H9 (cell line): ENCODE data around the gene TSPO2. TPM values are rescaled to one million over a fixed set of nuclear protein-coding genes. Genes with fewer than 3 reads are reported as not detected.

Source experiments
- DNase-seq: peaks from one replicate; pipeline ENCODE4 v3.0.0-alpha.2; 2017
- H2AFZ ChIP-seq: one replicate; pipeline ENCODE4 v1.6.1; 2013; ENCODE audit warnings: mild to moderate bottlenecking, low read length, control low read depth, moderate library complexity
- H2AK5ac ChIP-seq: 2 replicates; pipeline ENCODE4 v1.6.1; 2013; ENCODE audit warnings: low read length, control low read depth, mixed read lengths; ENCODE audit not compliant: insufficient read length
- H2BK120ac ChIP-seq: one replicate; pipeline ENCODE4 v1.6.1; 2013; ENCODE audit warnings: low read depth, mild to moderate bottlenecking, low read length, control low read depth, inconsistent platforms; ENCODE audit not compliant: poor library complexity, severe bottlenecking
- H2BK12ac ChIP-seq: 2 replicates; pipeline ENCODE4 v1.6.1; 2013; ENCODE audit warnings: low read length, control low read depth, mixed read lengths, low read depth; ENCODE audit not compliant: insufficient read length
- H2BK15ac ChIP-seq: 2 replicates; pipeline ENCODE4 v1.6.1; 2013; ENCODE audit warnings: low read depth, low read length, control low read depth
- H2BK20ac ChIP-seq: one replicate; pipeline ENCODE4 v1.6.1; 2013; ENCODE audit warnings: low read depth, mild to moderate bottlenecking, low read length, control low read depth, inconsistent platforms; ENCODE audit not compliant: poor library complexity, severe bottlenecking
- H2BK5ac ChIP-seq: 2 replicates; pipeline ENCODE4 v1.6.1; 2013; ENCODE audit warnings: low read length, control low read depth, mixed read lengths; ENCODE audit not compliant: insufficient read length
- H3K14ac ChIP-seq: 2 replicates; pipeline ENCODE4 v1.6.1; 2013; ENCODE audit warnings: low read length, control low read depth; ENCODE audit not compliant: insufficient read depth
- H3K18ac ChIP-seq: 2 replicates; pipeline ENCODE4 v1.6.1; 2013; ENCODE audit warnings: low read depth, mild to moderate bottlenecking, mixed read lengths, low read length, control low read depth; ENCODE audit not compliant: insufficient read length
- H3K23ac ChIP-seq: 2 replicates; pipeline ENCODE4 v1.6.1; 2013; ENCODE audit warnings: low read length, control low read depth, mixed read lengths, low read depth; ENCODE audit not compliant: insufficient read length
- H3K23me2 ChIP-seq: 2 replicates; pipeline ENCODE4 v1.6.1; 2013; ENCODE audit warnings: low read depth, mild to moderate bottlenecking, mixed read lengths, low read length, control low read depth; ENCODE audit not compliant: insufficient read length, poor library complexity, severe bottlenecking
- H3K27ac ChIP-seq: 2 replicates; pipeline ENCODE4 v1.5.1; 2013; ENCODE audit warnings: low read length, control low read depth, mixed read lengths, low read depth; ENCODE audit not compliant: insufficient read length
- H3K27me3 ChIP-seq: 2 replicates; pipeline ENCODE4 v1.6.1; 2013; ENCODE audit warnings: low read length, control low read depth, inconsistent platforms; ENCODE audit not compliant: insufficient read depth
- H3K4ac ChIP-seq: 2 replicates; pipeline ENCODE4 v1.6.1; 2013; ENCODE audit warnings: low read depth, mild to moderate bottlenecking, control low read depth, inconsistent platforms, low read length, moderate library complexity
- H3K4me1 ChIP-seq: 2 replicates; pipeline ENCODE4 v1.6.1; 2013; ENCODE audit warnings: low read length, control low read depth, inconsistent platforms; ENCODE audit not compliant: insufficient read depth
- H3K4me2 ChIP-seq: 2 replicates; pipeline ENCODE4 v1.6.1; 2013; ENCODE audit warnings: low read length, control low read depth, mixed read lengths; ENCODE audit not compliant: insufficient read length, insufficient read depth
- H3K56ac ChIP-seq: 2 replicates; pipeline ENCODE4 v1.6.1; 2013; ENCODE audit warnings: low read depth, mild to moderate bottlenecking, mixed read lengths, low read length, control low read depth; ENCODE audit not compliant: insufficient read length
- H3K79me1 ChIP-seq: 2 replicates; pipeline ENCODE4 v1.6.1; 2013; ENCODE audit warnings: low read depth, mild to moderate bottlenecking, moderate library complexity, low read length, control low read depth, inconsistent platforms; ENCODE audit not compliant: insufficient read depth, poor library complexity, severe bottlenecking
- H3K79me2 ChIP-seq: 2 replicates; pipeline ENCODE4 v1.6.1; 2013; ENCODE audit warnings: low read length, control low read depth, inconsistent platforms; ENCODE audit not compliant: insufficient read depth
- H3K9ac ChIP-seq: 2 replicates; pipeline ENCODE4 v1.6.1; 2013; ENCODE audit warnings: low read length, control low read depth, mixed read lengths; ENCODE audit not compliant: insufficient read length; ENCODE audit errors: extremely low read depth
- H3K9me3 ChIP-seq: one replicate; pipeline ENCODE4 v1.6.1; 2013; ENCODE audit warnings: low read depth, low read length, inconsistent platforms; ENCODE audit not compliant: control insufficient read depth
- H3T11ph ChIP-seq: one replicate; pipeline ENCODE4 v1.6.1; 2013; ENCODE audit warnings: mild to moderate bottlenecking, low read length, control low read depth, inconsistent platforms
- H4K20me1 ChIP-seq: one replicate; pipeline ENCODE4 v1.6.1; 2013; ENCODE audit not compliant: control insufficient read depth, insufficient read length, insufficient read depth
- H4K5ac ChIP-seq: 2 replicates; pipeline ENCODE4 v1.6.1; 2013; ENCODE audit warnings: low read depth, mild to moderate bottlenecking, mixed read lengths, low read length, control low read depth; ENCODE audit not compliant: insufficient read length
- H4K8ac ChIP-seq: replicated peaks from 2 replicates; pipeline ENCODE4 v1.6.1; 2013; ENCODE audit warnings: low read length, control low read depth, mixed read lengths, low read depth; ENCODE audit not compliant: insufficient read length
- H4K91ac ChIP-seq: 2 replicates; pipeline ENCODE4 v1.6.1; 2013; ENCODE audit warnings: low read depth, mild to moderate bottlenecking, moderate library complexity, mixed read lengths, low read length, control low read depth; ENCODE audit not compliant: insufficient read length
- H3K27ac Mint-ChIP-seq, 3 experiments: 2 replicates in 2 of 3; 3 replicates in 1 of 3; pipeline ENCODE4 v1.8.0; 2020 to 2021; ENCODE audit warnings: mixed read lengths in 3 of 3, mild to moderate bottlenecking in 1 of 3, moderate library complexity in 1 of 3
- H3K27me3 Mint-ChIP-seq: 2 replicates; pipeline ENCODE4 v1.8.0; 2021; ENCODE audit warnings: low read depth, mild to moderate bottlenecking, moderate library complexity, mixed read lengths
- H3K36me3 Mint-ChIP-seq, 3 experiments: 2 replicates in 2 of 3; 3 replicates in 1 of 3; pipeline ENCODE4 v1.8.0; 2020 to 2021; ENCODE audit warnings: low read depth in 3 of 3, mixed read lengths in 3 of 3; ENCODE audit not compliant: insufficient read depth in 1 of 3
- H3K4me1 Mint-ChIP-seq, 2 experiments: 2 replicates each; pipeline ENCODE4 v1.8.0; 2020; ENCODE audit warnings: mixed read lengths in 2 of 2
- H3K4me3 Mint-ChIP-seq, 2 experiments: 2 replicates in 1 of 2; 3 replicates in 1 of 2; pipeline ENCODE4 v1.8.0; 2020 to 2021; ENCODE audit warnings: mild to moderate bottlenecking in 2 of 2, mixed read lengths in 2 of 2, moderate library complexity in 1 of 2
- H3K9me3 Mint-ChIP-seq, 2 experiments: 2 replicates in 1 of 2; 3 replicates in 1 of 2; pipeline ENCODE4 v1.8.0; 2020; ENCODE audit warnings: mild to moderate bottlenecking in 2 of 2, mixed read lengths in 2 of 2, moderate library complexity in 1 of 2
- CTCF ChIP-seq: fragments of 200-600 bp; sonication (generic); conservative IDR thresholded peaks from 3 replicates; pipeline ENCODE4 v1.8.0; 2021; ENCODE audit warnings: antibody characterized with exemption, mild to moderate bottlenecking
- WGBS: extraction: QIAGEN DNeasy Blood & Tissue Kit; methylation state at CpG from one replicate; pipeline ENCODE4 v1.1.7; 2013; ENCODE audit warnings: missing lambda C conversion rate, low lambda C conversion rate, mixed read lengths; ENCODE audit not compliant: insufficient read length; ENCODE audit errors: extremely low coverage; 5-methylcytosine and 5-hydroxymethylcytosine counted together
- total RNA-seq: library from RNA; stranded (reverse); gene quantifications from 2 replicates; pipeline ENCODE4 v1.2.1, GENCODE V29; 2021

Gene TSPO2
- total RNA-seq, 1 experiment from 2014 or later, result not detected

DNA sequence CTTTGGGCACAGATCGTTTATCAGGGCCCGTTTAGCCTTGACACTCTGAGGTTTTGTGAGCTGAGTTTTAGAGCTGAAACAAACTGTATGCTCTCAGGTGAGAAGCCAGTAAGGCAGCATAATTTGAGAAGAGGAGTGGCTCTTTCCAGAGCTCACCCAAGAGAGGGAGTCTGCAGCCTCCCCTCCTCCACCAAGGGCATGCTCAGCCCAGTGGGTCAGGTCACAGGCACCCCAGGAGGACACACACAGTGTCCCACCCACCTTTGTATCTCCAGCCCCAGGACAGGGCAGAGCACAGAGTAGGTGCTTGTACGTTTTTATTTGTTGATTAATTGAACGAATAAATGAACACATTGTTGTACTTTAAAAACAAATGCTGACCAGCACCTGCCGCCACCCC, 3.4 kb downstream of the TSPO2 start:
- H3K27me3 ChIP-seq, result no peaks in the 10 kb centered on the region
- no peak overlapping the region for H2BK20ac ChIP-seq
- no peak overlapping the region for H3K9ac ChIP-seq
- no peaks in the 10 kb centered on the region for H3K23me2 ChIP-seq
- no peak overlapping the region for H3T11ph ChIP-seq
- WGBS, result no CpG with 5 or more reads among the region's 5 CpGs
- H3K4me1 ChIP-seq, result peaks cover 3% of the 10 kb centered on the region; the same call in 1 of the 2 replicates
- no peak overlapping the region for H3K56ac ChIP-seq
- H2AFZ ChIP-seq, result no peak overlapping the region
- H3K4ac ChIP-seq, result no peak overlapping the region
- Mint-ChIP-seq H3K4me1 (peaks cover 6 to 15% of the 10 kb centered on the region in 2 experiments; a peak in 3 of 4 replicates), H3K4me3 (no peak overlapping the region), H3K9me3 (no peaks in the 10 kb centered on the region), H3K27me3 (no peaks in the 10 kb centered on the region; the same call in 1 of the 2 replicates), H3K27ac (no peak overlapping the region), H3K36me3 (no peaks in the 10 kb centered on the region; a peak in 1 of 7 replicates)
- H3K79me2 ChIP-seq, result no peaks in the 10 kb centered on the region
- no peak overlapping the region for H4K91ac ChIP-seq
- no peak overlapping the region for H3K14ac ChIP-seq
- TF ChIP-seq CTCF, result no peak
- H4K8ac ChIP-seq, result no peak overlapping the region
- H2AK5ac ChIP-seq, result no peak overlapping the region
- no peak overlapping the region for H2BK120ac ChIP-seq
- H3K23ac ChIP-seq, result no peak overlapping the region
- no peaks in the 10 kb centered on the region for H4K20me1 ChIP-seq
- H3K9me3 ChIP-seq, result no peaks in the 10 kb centered on the region
- no peak overlapping the region for H2BK15ac ChIP-seq
- H3K27ac ChIP-seq, result no peak overlapping the region
- H2BK12ac ChIP-seq, result no peak overlapping the region
- no peak for DNase-seq
- H3K79me1 ChIP-seq, result no peaks in the 10 kb centered on the region
- no peak overlapping the region for H4K5ac ChIP-seq
- no peak overlapping the region for H2BK5ac ChIP-seq
- H3K18ac ChIP-seq, result no peak overlapping the region
- no peak overlapping the region for H3K4me2 ChIP-seq
